ENCODE results near the gene RAB6C.

- no peak for TF ChIP-seq CTCF (IDR thresholded peaks at IDR 0.05)
- TF ChIP-seq REST (IDR thresholded peaks at IDR 0.05; ENCODE audit: insufficient read depth in 1 of 2, low read depth in 2 of 2, low read length in 1 of 2) = no peak
- no peak for TF ChIP-seq POLR2AphosphoS5 (IDR thresholded peaks at IDR 0.05; ENCODE audit: low read depth, low read length)
- no peak for TF ChIP-seq SIN3A (IDR thresholded peaks at IDR 0.05; ENCODE audit: borderline replicate concordance, insufficient read depth, low read depth, low read length)
Observed at GRCh38 chr2:130019402-130019801, 39.9 kb downstream of the RAB6C start.

Data from Panc1 (cell line).